HUES64 (cell line): Measurements from ENCODE around the gene TNKS1BP1.
"Not testable (repeated sequence)": the region's sequence is repeated elsewhere in the genome, so short reads cannot be mapped to it uniquely, and the experiment has no call there.

ENCODE experiments used
- H3K27ac ChIP-seq: 2 replicates; pipeline ENCODE4 v1.7.0; 2013; ENCODE audit warnings: low read depth, low read length, inconsistent platforms
- H3K27me3 ChIP-seq: 2 replicates; pipeline ENCODE4 v1.6.1; 2013; ENCODE audit warnings: mild to moderate bottlenecking, low read length; ENCODE audit not compliant: insufficient read depth
- H3K36me3 ChIP-seq: 2 replicates; pipeline ENCODE4 v1.6.1; 2013; ENCODE audit warnings: mild to moderate bottlenecking, low read length; ENCODE audit not compliant: insufficient read depth
- H3K4me1 ChIP-seq: 2 replicates; pipeline ENCODE4 v1.6.1; 2013; ENCODE audit warnings: mild to moderate bottlenecking, low read length, moderate library complexity; ENCODE audit not compliant: insufficient read depth
- H3K4me3 ChIP-seq: 2 replicates; pipeline ENCODE4 v1.5.1; 2013; ENCODE audit warnings: mild to moderate bottlenecking, low read length, moderate library complexity
- H3K9ac ChIP-seq: 2 replicates; pipeline ENCODE4 v1.6.1; 2013; ENCODE audit warnings: mild to moderate bottlenecking, low read depth, low read length
- H3K9me3 ChIP-seq: 2 replicates; pipeline ENCODE4 v1.6.1; 2013; ENCODE audit warnings: low read depth, low read length; ENCODE audit not compliant: insufficient read depth
- WGBS: fragments of 150-250, 120-280 bp; methylation state at CpG from one replicate; pipeline ENCODE4 v1.1.7; 2013; ENCODE audit warnings: missing lambda C conversion rate; 5-methylcytosine and 5-hydroxymethylcytosine counted together

TNKS1BP1 gene

GRCh38 chr11:57361926-57362325 lies 37.2 kb upstream of the TNKS1BP1 start:
- H3K36me3 ChIP-seq, result no peaks in the 10 kb centered on the region
- H3K9ac ChIP-seq, result no peak overlapping the region
- H3K27me3 ChIP-seq, result no peaks in the 10 kb centered on the region
- no peaks in the 10 kb centered on the region for H3K9me3 ChIP-seq
- H3K27ac ChIP-seq, result no peak overlapping the region
- peaks cover 18% of the 10 kb centered on the region for H3K4me1 ChIP-seq
- WGBS, result 81% methylated on average over 2 of the region's 3 CpGs
- H3K4me3 ChIP-seq, result no peak overlapping the region

- H3K27ac ChIP-seq, H3K36me3 ChIP-seq, H3K27me3 ChIP-seq, H3K9ac ChIP-seq, H3K9me3 ChIP-seq, H3K4me3 ChIP-seq: not testable (repeated sequence)
- H3K4me1 ChIP-seq, result peaks cover 18% of the 10 kb centered on the region
These were observed 36.7 kb upstream of the TNKS1BP1 start for GRCh38 chr11:57361420-57361819.

DNA sequence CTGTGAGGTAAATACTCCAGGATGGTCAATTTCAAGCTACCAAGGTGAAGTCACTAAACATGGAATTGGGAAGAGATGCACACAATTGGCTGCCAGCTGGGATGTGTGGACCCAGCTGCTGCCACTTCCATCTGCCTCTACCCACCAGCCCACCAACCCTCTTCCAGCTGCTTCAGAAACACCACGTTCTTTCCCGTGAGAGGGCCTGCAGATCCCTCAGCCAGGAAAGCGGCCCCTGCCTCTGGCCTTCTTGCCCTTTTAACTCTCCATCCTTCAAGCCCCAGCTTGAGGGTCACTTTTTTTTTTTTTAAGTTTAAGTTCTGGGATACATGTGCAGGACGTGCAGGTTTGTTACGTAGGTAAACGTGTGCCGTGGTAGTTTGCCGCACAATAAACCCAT lies 36.2 kb upstream of the TNKS1BP1 start:
- no peaks in the 10 kb centered on the region for H3K36me3 ChIP-seq
- H3K4me3 ChIP-seq, result no peak overlapping the region
- WGBS, result 94% methylated on average over 8 of the region's 8 CpGs
- H3K9ac ChIP-seq, result no peak overlapping the region
- H3K9me3 ChIP-seq, result no peaks in the 10 kb centered on the region
- no peaks in the 10 kb centered on the region for H3K27me3 ChIP-seq
- peaks cover 14% of the 10 kb centered on the region for H3K4me1 ChIP-seq
- no peak overlapping the region for H3K27ac ChIP-seq

- H3K27ac ChIP-seq, result no peak overlapping the region
- WGBS, result 84% methylated on average over 9 of the region's 9 CpGs
- H3K4me1 ChIP-seq, result peaks cover 6% of the 10 kb centered on the region; the same call in 1 of the 2 replicates
- no peaks in the 10 kb centered on the region for H3K9me3 ChIP-seq
- no peak overlapping the region for H3K9ac ChIP-seq
- no peaks in the 10 kb centered on the region for H3K36me3 ChIP-seq
- no peak overlapping the region for H3K4me3 ChIP-seq
- H3K27me3 ChIP-seq, result no peaks in the 10 kb centered on the region
These were observed 35.3 kb upstream of the TNKS1BP1 start for GRCh38 chr11:57359896-57360690.

GRCh38 chr11:57359396-57359795 lies 34.6 kb upstream of the TNKS1BP1 start:
- Histone ChIP-seq H3K4me1 (no peaks in the 10 kb centered on the region), H3K27me3 (no peaks in the 10 kb centered on the region), H3K9ac (no peak overlapping the region), H3K9me3 (no peaks in the 10 kb centered on the region), H3K36me3 (no peaks in the 10 kb centered on the region), H3K4me3 (no peak overlapping the region), H3K27ac (no peak overlapping the region)
- 87% methylated on average over 5 of the region's 5 CpGs for WGBS

DNA sequence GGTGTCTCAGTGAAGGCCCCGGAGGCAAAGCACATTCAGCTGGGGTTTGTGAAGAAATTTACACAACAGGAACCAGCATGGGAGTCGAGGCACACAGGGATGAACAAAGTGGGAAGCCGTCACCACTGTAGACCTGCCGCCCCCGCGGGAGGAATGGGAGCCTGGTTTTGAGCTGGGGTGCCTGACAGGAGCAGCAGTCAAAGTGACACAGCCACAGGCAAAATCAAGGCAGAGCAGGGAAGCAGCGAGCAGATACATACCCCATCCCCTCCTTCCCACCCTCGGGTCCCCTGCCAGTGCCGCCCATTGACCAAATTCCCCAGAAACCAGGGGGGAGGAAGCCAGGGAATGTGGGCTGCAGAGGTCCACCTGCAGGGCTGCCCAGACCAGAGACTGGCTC lies 34.2 kb upstream of the TNKS1BP1 start:
- WGBS, result 80% methylated on average over 9 of the region's 9 CpGs
- Histone ChIP-seq H3K4me3 (no peak overlapping the region), H3K27me3 (no peaks in the 10 kb centered on the region), H3K9me3 (no peaks in the 10 kb centered on the region), H3K36me3 (no peaks in the 10 kb centered on the region), H3K27ac (no peak overlapping the region), H3K4me1 (no peaks in the 10 kb centered on the region), H3K9ac (no peak overlapping the region)

DNA sequence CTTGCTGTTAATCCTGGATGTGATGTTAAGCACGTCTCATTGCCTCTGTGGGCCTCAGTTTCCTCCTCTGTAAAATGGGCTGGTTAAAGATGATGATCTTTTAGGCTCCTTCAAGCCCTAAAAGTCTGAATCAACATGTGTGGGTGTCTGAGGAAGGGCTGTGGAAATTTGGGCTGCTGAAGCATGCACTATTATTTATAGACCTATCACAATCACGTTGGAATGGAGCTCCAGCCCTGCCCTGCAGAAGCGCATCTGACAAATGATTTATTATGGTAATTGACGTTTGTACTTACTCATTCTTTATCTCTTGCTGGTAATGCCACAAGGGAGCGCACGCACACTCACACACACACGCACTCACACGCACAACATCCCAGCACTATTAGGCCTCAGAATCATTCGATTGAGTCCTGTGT lies 33.8 kb upstream of the TNKS1BP1 start:
- Histone ChIP-seq H3K9ac (no peak overlapping the region), H3K9me3 (no peaks in the 10 kb centered on the region), H3K4me3 (no peak overlapping the region), H3K4me1 (no peaks in the 10 kb centered on the region), H3K27ac (no peak overlapping the region), H3K36me3 (no peaks in the 10 kb centered on the region), H3K27me3 (no peaks in the 10 kb centered on the region)
- 93% methylated on average over 8 of the region's 9 CpGs for WGBS

GRCh38 chr11:57357856-57358255 lies 33.1 kb upstream of the TNKS1BP1 start:
- Histone ChIP-seq H3K36me3 (no peaks in the 10 kb centered on the region), H3K4me1 (no peaks in the 10 kb centered on the region; the same call in 1 of the 2 replicates), H3K9ac (no peak overlapping the region), H3K9me3 (no peaks in the 10 kb centered on the region), H3K4me3 (no peak overlapping the region), H3K27me3 (no peaks in the 10 kb centered on the region), H3K27ac (no peak overlapping the region)
- 81% methylated on average over 6 of the region's 6 CpGs for WGBS

GRCh38 chr11:57357310-57357709 lies 32.6 kb upstream of the TNKS1BP1 start:
- no peaks in the 10 kb centered on the region; the same call in 1 of the 2 replicates for H3K4me1 ChIP-seq
- no peaks in the 10 kb centered on the region for H3K27me3 ChIP-seq
- no peak overlapping the region for H3K4me3 ChIP-seq
- H3K36me3 ChIP-seq, result no peaks in the 10 kb centered on the region
- WGBS, result 95% methylated on average over 3 of the region's 3 CpGs
- no peak overlapping the region for H3K27ac ChIP-seq
- H3K9ac ChIP-seq, result no peak overlapping the region
- H3K9me3 ChIP-seq, result no peaks in the 10 kb centered on the region

- 89% methylated on average over 9 of the region's 9 CpGs for WGBS
- no peaks in the 10 kb centered on the region for H3K36me3 ChIP-seq
- no peaks in the 10 kb centered on the region for H3K27me3 ChIP-seq
- H3K9ac ChIP-seq, result no peak overlapping the region
- no peak overlapping the region for H3K4me3 ChIP-seq
- H3K4me1 ChIP-seq, result no peaks in the 10 kb centered on the region; the same call in 1 of the 2 replicates
- no peak overlapping the region for H3K27ac ChIP-seq
- no peaks in the 10 kb centered on the region for H3K9me3 ChIP-seq
These were observed 31.5 kb upstream of the TNKS1BP1 start for GRCh38 chr11:57356268-57356667.

- H3K27ac ChIP-seq, result no peak overlapping the region
- no peaks in the 10 kb centered on the region for H3K9me3 ChIP-seq
- H3K27me3 ChIP-seq, result no peaks in the 10 kb centered on the region
- no peak overlapping the region for H3K9ac ChIP-seq
- no peaks in the 10 kb centered on the region for H3K36me3 ChIP-seq
- no peaks in the 10 kb centered on the region; the same call in 1 of the 2 replicates for H3K4me1 ChIP-seq
- WGBS, result 94% methylated on average over 6 of the region's 6 CpGs
- H3K4me3 ChIP-seq, result no peak overlapping the region
These were observed 29.9 kb upstream of the TNKS1BP1 start for GRCh38 chr11:57354699-57355098.

- Histone ChIP-seq H3K4me3 (no peak overlapping the region), H3K9me3 (no peaks in the 10 kb centered on the region), H3K36me3 (no peaks in the 10 kb centered on the region), H3K27me3 (no peaks in the 10 kb centered on the region), H3K27ac (no peak overlapping the region), H3K9ac (no peak overlapping the region), H3K4me1 (no peaks in the 10 kb centered on the region; the same call in 1 of the 2 replicates)
- WGBS, result 81% methylated on average over 4 of the region's 4 CpGs
These were observed 29.1 kb upstream of the TNKS1BP1 start for GRCh38 chr11:57353852-57354251.
